Measurements from ENCODE around the gene KRTAP29-1. TPM values are rescaled to one million over a fixed set of nuclear protein-coding genes. Genes with fewer than 3 reads are reported as not detected.
"Not testable (repeated sequence)": the region's sequence is repeated elsewhere in the genome, so short reads cannot be mapped to it uniquely, and the experiment has no call there.

KRTAP29-1 gene
- total RNA-seq, 1 experiment from 2014 or later: not detected

DNA sequence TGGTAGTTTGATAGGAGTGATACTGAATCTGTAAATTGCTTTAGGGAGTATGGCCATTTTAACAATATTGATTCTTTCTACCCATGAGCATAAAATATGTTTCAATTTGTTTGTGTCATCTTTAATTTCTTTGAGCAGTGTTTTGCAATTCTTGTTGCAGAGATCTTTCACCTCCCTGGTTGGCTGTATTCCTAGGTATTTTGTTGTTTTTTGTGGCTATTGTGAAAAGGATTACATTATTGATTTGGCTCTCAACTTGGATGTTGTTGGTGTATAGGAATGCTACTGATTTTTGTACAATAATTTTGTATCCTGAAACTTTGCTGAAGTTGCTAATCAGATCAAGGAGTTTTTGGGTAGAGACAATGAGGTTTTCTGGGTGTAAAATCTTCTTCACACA is 44.2 kb downstream of the KRTAP29-1 start:
- in situ Hi-C loops (cut with HindIII; ENCODE audit: low sequenced_read_pairs): no loop called here
- no peak for DNase-seq (ENCODE audit: low spot score)

GRCh38 chr17:41256291-41256685 is 46.4 kb downstream of the KRTAP29-1 start:
- DNase-seq (ENCODE audit: low spot score): no peak
- in situ Hi-C loops (cut with HindIII; ENCODE audit: low sequenced_read_pairs): no loop called here

- DNase-seq (ENCODE audit: low spot score); in situ Hi-C loops (cut with HindIII; ENCODE audit: low sequenced_read_pairs): not testable (repeated sequence)
These were observed 47.0 kb downstream of the KRTAP29-1 start, which contains the start of gene KRTAP9-9 for GRCh38 chr17:41255381-41256290. TSS of gene KRTAP9-9 (plus strand) at chr17:41255384.

GRCh38 chr17:41254861-41255260 is 47.8 kb downstream of the KRTAP29-1 start:
- no peak for DNase-seq (ENCODE audit: low spot score)
- in situ Hi-C loops (cut with HindIII; ENCODE audit: low sequenced_read_pairs): no loop called here

Other genes starting within 250 kb of the KRTAP29-1 start
- not detected in 2 replicates for gene KRTAP2-2, start 247.6 kb downstream of the KRTAP29-1 start, total RNA-seq (2014; rRNA removed; shearing (Covaris generic))
- not detected in 2 replicates for gene KRTAP2-3, start 242.7 kb downstream of the KRTAP29-1 start, total RNA-seq (2014; rRNA removed; shearing (Covaris generic))
- gene KRTAP2-4, start 237.0 kb downstream of the KRTAP29-1 start, total RNA-seq (2014; rRNA removed; shearing (Covaris generic)): not detected in 2 replicates
- gene KRTAP4-7, start 218.7 kb downstream of the KRTAP29-1 start, total RNA-seq (2014; rRNA removed; shearing (Covaris generic)): not detected in 2 replicates
- not detected in 2 replicates for gene KRTAP4-8, start 204.7 kb downstream of the KRTAP29-1 start, total RNA-seq (2014; rRNA removed; shearing (Covaris generic))
- not detected in 2 replicates for gene KRTAP4-16, start 200.6 kb downstream of the KRTAP29-1 start, total RNA-seq (2014; rRNA removed; shearing (Covaris generic))
- not detected in 2 replicates for gene KRTAP4-9, start 197.5 kb downstream of the KRTAP29-1 start, total RNA-seq (2014; rRNA removed; shearing (Covaris generic))
- not detected in 2 replicates for gene KRTAP4-11, start 184.5 kb downstream of the KRTAP29-1 start, total RNA-seq (2014; rRNA removed; shearing (Covaris generic))
- gene KRTAP4-12, start 178.7 kb downstream of the KRTAP29-1 start, total RNA-seq (2014; rRNA removed; shearing (Covaris generic)): not detected in 2 replicates
- gene KRTAP4-6, start 162.3 kb downstream of the KRTAP29-1 start, total RNA-seq (2014; rRNA removed; shearing (Covaris generic)): not detected in 2 replicates
- gene KRTAP4-5, start 153.0 kb downstream of the KRTAP29-1 start, total RNA-seq (2014; rRNA removed; shearing (Covaris generic)): not detected in 2 replicates
- gene KRTAP4-4, start 142.1 kb downstream of the KRTAP29-1 start, total RNA-seq (2014; rRNA removed; shearing (Covaris generic)): not detected in 2 replicates
- not detected in 2 replicates for gene KRTAP4-3, start 134.6 kb downstream of the KRTAP29-1 start, total RNA-seq (2014; rRNA removed; shearing (Covaris generic))
- gene KRTAP4-2, start 124.6 kb downstream of the KRTAP29-1 start, total RNA-seq (2014; rRNA removed; shearing (Covaris generic)): not detected in 2 replicates
- gene KRTAP4-1, start 117.9 kb downstream of the KRTAP29-1 start, total RNA-seq (2014; rRNA removed; shearing (Covaris generic)): not detected in 2 replicates
- gene KRTAP9-1, start 113.0 kb downstream of the KRTAP29-1 start, total RNA-seq (2014; rRNA removed; shearing (Covaris generic)): not detected in 2 replicates
- not detected in 2 replicates for gene KRTAP9-2, start 76.2 kb downstream of the KRTAP29-1 start, total RNA-seq (2014; rRNA removed; shearing (Covaris generic))
- gene KRTAP9-3, start 70.4 kb downstream of the KRTAP29-1 start, total RNA-seq (2014; rRNA removed; shearing (Covaris generic)): not detected in 2 replicates
- not detected in 2 replicates for gene KRTAP9-8, start 64.9 kb downstream of the KRTAP29-1 start, total RNA-seq (2014; rRNA removed; shearing (Covaris generic))
- not detected in 2 replicates for gene KRTAP9-4, start 53.2 kb downstream of the KRTAP29-1 start, total RNA-seq (2014; rRNA removed; shearing (Covaris generic))
- gene KRTAP9-9, start 47.5 kb downstream of the KRTAP29-1 start, total RNA-seq (2014; rRNA removed; shearing (Covaris generic)): not detected in 2 replicates
- not detected in 2 replicates for gene KRTAP9-6, start 37.5 kb downstream of the KRTAP29-1 start, total RNA-seq (2014; rRNA removed; shearing (Covaris generic))
- not detected in 2 replicates for gene KRTAP9-7, start 27.2 kb downstream of the KRTAP29-1 start, total RNA-seq (2014; rRNA removed; shearing (Covaris generic))
- not detected in 2 replicates for gene KRTAP16-1, start 6.5 kb upstream of the KRTAP29-1 start, total RNA-seq (2014; rRNA removed; shearing (Covaris generic))
- gene KRTAP17-1, start 12.9 kb upstream of the KRTAP29-1 start, total RNA-seq (2014; rRNA removed; shearing (Covaris generic)): not detected in 2 replicates
- not detected in 2 replicates for gene KRT33A, start 48.0 kb upstream of the KRTAP29-1 start, total RNA-seq (2014; rRNA removed; shearing (Covaris generic))
- gene KRT33B, start 67.0 kb upstream of the KRTAP29-1 start, total RNA-seq (2014; rRNA removed; shearing (Covaris generic)): not detected in 2 replicates
- gene KRT34, start 79.5 kb upstream of the KRTAP29-1 start, total RNA-seq (2014; rRNA removed; shearing (Covaris generic)): not detected in 2 replicates
- gene KRT31, start 94.8 kb upstream of the KRTAP29-1 start, total RNA-seq (2014; rRNA removed; shearing (Covaris generic)): not detected in 2 replicates
- not detected in 2 replicates for gene KRT37, start 121.7 kb upstream of the KRTAP29-1 start, total RNA-seq (2014; rRNA removed; shearing (Covaris generic))
- not detected in 2 replicates for gene KRT38, start 138.1 kb upstream of the KRTAP29-1 start, total RNA-seq (2014; rRNA removed; shearing (Covaris generic))
- gene KRT32, start 164.5 kb upstream of the KRTAP29-1 start, total RNA-seq (2014; rRNA removed; shearing (Covaris generic)): not detected in 2 replicates
- not detected in 2 replicates for gene KRT35, start 178.3 kb upstream of the KRTAP29-1 start, total RNA-seq (2014; rRNA removed; shearing (Covaris generic))
- gene KRT36, start 187.1 kb upstream of the KRTAP29-1 start, total RNA-seq (2014; rRNA removed; shearing (Covaris generic)): not detected in 2 replicates
- gene KRT13, start 202.8 kb upstream of the KRTAP29-1 start, total RNA-seq (2014; rRNA removed; shearing (Covaris generic)): not detected in 2 replicates
- not detected in 2 replicates for gene KRT15, start 216.0 kb upstream of the KRTAP29-1 start, total RNA-seq (2014; rRNA removed; shearing (Covaris generic))
- 7.8 TPM in 1 of 2 replicates, not detected in the other for gene KRT19, start 225.5 kb upstream of the KRTAP29-1 start, total RNA-seq (2014; rRNA removed; shearing (Covaris generic))

Measured in G401 (cell line).